Activated CD8-positive, alpha-beta memory T cell treated with anti-CD3 and anti-CD28 coated beads, Interleukin-2, amount 50 U/mL, for 24 hours (primary cell): ENCODE results near the gene DRGX.

Source experiments
- DNase-seq: peaks from one replicate; pipeline ENCODE4 v3.0.0-alpha.2; 2020; ENCODE audit errors: extremely low read depth

DRGX gene

DNA sequence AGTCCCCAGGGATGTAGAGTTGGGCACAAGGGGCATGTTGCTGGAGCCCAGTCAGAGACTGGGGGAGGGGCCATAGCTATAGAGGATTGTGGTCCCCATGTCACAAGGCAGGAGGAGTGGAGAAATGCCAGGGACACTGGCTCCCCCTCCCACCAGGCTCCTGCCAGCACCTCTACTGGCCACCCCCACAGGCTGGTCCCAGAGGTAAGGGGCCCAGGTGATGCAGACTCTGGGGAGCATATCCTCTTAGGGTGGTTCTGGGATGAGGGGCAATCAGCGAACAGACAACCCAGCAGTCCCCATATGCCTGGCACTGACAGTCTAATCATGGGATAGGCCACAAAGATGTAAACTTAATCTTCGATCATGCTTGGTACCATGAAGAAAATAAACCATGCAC is 75.7 kb downstream of the DRGX start:
- DNase-seq: no peak

GRCh38 chr10:49319206-49319605 is 76.7 kb downstream of the DRGX start:
- DNase-seq: no peak

- DNase-seq: no peak
Observed at GRCh38 chr10:49318755-49319154, 77.1 kb downstream of the DRGX start.

DNA sequence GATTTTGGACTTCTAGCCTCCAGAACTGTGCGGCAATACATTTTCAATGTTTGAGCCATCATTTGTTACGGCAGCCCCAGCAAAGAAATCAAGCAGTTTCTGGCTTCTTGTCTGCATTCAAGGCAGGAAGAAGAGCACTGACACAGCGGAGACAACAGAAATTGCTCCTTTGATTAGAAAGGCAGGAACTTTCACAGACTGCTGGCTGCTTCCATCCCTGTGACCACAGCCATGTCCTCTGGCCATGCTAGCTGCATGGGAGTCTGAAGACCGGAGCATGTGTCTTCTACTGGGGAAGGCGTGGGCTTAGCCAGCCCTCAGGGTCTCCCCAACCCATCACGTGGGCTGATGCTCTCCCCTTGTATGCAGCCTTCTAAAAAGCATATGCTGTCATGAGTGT is 77.9 kb downstream of the DRGX start:
- DNase-seq: no peak

DNA sequence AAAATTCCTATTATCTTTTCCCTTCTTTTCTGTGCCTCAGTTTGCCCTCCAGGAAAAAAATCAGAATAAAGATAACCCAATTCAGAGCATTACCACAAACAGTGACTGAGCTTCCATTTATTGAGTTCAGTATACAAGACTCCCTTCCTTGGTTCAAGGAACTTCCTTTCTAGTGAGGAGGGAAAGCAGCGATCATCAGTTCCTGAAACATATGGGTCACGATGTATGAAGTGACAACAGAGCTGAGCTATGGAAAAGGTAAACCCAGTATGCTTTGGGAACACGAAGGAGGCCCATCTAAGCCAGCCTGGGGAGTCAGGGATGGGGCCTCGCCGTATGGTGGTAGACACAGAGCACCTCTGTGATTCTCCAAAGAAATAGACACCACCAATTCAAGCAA is 81.1 kb downstream of the DRGX start:
- DNase-seq: no peak
